ENCODE results near the gene ZNF462.

ZNF462 gene

GRCh38 chr9:106857811-106858470 is 5.0 kb upstream of the ZNF462 start:
- TF ChIP-seq CTCF (IDR thresholded peaks at IDR 0.05; ENCODE audit: low read depth, low read length) = no peak
- DNase-seq (ENCODE audit: extremely low read depth, low read depth) = no peak

GRCh38 chr9:106859957-106860720 is 2.8 kb upstream of the ZNF462 start:
- DNase-seq (ENCODE audit: extremely low read depth, low read depth) = no peak
- no peak for TF ChIP-seq CTCF (IDR thresholded peaks at IDR 0.05; ENCODE audit: low read depth, low read length)

GRCh38 chr9:106860721-106861639 is 2.0 kb upstream of the ZNF462 start:
- DNase-seq (ENCODE audit: extremely low read depth, low read depth) = no peak
- no peak for TF ChIP-seq CTCF (IDR thresholded peaks at IDR 0.05; ENCODE audit: low read depth, low read length)

- no peak for TF ChIP-seq CTCF (IDR thresholded peaks at IDR 0.05; ENCODE audit: low read depth, low read length)
- DNase-seq (ENCODE audit: extremely low read depth, low read depth) = no peak
Observed at GRCh38 chr9:106861640-106862109, 1.3 kb upstream of the ZNF462 start.

- no peak; the same call in 1 of the 2 replicates for TF ChIP-seq CTCF (IDR thresholded peaks at IDR 0.05; ENCODE audit: low read depth, low read length)
- no peak for DNase-seq (ENCODE audit: extremely low read depth, low read depth)
Observed at GRCh38 chr9:106862110-106862820, 701 bp upstream of the ZNF462 start.

- no peak for DNase-seq (ENCODE audit: extremely low read depth, low read depth)
- no peak for TF ChIP-seq CTCF (IDR thresholded peaks at IDR 0.05; ENCODE audit: low read depth, low read length)
Observed at GRCh38 chr9:106864373-106865143, 1.6 kb downstream of the ZNF462 start.
